GM21717 (cell line): ENCODE results near the gene GSC2.

ENCODE experiments used
- ATAC-seq: cut with Tn5 transposase; IDR thresholded peaks from one replicate; pipeline ENCODE4 v1.9.1; 2021; ENCODE audit warnings: mild to moderate bottlenecking, moderate library complexity; ENCODE audit not compliant: unreplicated experiment

GSC2 gene

DNA sequence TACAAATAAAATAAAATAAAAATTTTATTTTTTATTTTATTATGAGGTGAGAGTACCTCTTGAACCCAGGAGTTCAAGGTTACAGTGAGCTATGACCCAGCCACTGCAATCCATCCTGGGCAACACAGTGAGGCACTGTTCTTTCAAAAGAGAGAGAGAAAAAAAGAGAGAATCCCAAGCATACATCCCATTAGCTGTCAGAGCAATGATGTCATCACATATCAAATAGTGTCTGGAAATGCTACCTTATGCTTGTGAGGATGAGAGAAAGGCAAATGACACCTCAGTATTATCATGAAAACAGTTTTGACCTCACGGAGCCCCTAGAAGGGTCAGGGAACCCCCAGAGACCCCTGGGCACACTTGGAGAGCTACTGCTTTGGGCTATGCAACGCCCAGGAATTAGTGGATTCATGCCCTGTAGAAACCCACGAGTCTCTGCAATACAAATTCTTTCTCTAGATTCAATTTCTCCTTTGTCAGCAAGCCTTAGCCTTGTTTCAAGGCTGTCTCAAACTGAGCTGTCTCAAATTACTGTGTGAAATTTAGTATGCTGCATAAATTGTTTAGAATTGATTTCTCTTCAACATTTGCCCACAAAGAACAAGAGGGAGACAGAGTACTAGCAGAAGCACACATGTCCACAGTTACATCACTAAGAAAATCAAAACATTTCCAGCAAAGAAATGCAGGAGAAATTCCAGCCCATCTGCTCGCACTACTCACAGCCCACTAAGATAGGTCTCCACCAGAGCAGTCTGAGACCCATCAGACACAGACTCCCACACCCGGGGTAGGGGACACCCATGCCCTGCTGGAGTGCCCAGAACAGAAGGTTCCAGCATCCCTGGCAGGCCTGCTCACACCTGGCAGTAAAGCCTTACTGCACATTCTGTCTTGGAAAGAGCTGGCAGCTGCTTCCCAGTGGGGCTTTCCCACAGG lies 45.9 kb downstream of the GSC2 start:
- no peak for ATAC-seq

DNA sequence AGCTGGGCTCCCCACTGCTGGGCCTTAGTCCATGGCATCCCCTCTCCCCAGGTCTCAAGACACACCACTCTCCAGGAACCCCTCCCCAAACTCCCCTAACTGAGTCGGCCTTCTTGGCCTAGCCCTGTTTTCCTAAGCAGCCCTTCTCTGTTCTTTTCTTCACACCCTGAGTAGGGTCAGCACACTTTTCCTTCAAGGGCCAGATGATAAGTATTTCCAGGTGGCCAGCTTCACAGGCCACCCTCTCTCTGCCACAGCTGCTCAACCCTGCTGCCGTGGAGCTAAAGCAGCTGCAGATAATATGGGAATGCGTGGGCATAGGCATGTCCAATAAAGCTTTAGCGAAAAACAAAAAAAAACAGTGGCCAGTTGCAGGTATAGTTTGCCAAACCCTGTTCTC lies 51.9 kb downstream of the GSC2 start:
- no peak for ATAC-seq

DNA sequence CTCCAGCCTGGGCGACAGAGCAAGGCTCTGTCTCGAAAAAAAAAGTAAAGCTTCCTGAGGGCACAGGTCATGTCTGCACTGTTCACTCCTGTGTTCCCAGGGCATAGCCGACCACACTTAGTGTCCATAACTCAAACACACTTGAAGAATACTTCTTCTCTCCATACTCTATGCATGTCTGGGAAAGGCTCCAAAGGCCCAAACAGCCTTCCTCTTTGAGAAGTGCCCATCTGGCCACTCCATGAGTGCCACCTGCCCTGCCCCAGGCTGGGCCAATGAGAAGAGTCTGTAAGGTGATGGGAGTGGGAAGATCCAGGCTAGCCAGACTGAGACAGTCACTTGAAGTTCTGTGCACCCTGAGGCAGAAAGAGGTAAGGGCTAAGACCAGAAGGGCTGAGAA lies 52.6 kb downstream of the GSC2 start:
- ATAC-seq, result no peak
